ENCODE results near the gene DNAJC17.
A peak's percentile ranks its signal among the peaks of the same experiment; 100 is the strongest.

Gene DNAJC17

GRCh38 chr15:40789999-40790398 lies 17.3 kb downstream of the DNAJC17 start:
- no peak for DNase-seq

- no peak for DNase-seq
Observed at GRCh38 chr15:40789119-40789518, 18.2 kb downstream of the DNAJC17 start.

- no peak for DNase-seq
Observed at GRCh38 chr15:40787991-40788390, 19.3 kb downstream of the DNAJC17 start.

- DNase-seq: peak; percentile 40
Observed at GRCh38 chr15:40787344-40787841, 19.9 kb downstream of the DNAJC17 start.

- no peak for DNase-seq
Observed at GRCh38 chr15:40785814-40786213, 21.5 kb downstream of the DNAJC17 start.

GRCh38 chr15:40785164-40785563 lies 22.1 kb downstream of the DNAJC17 start:
- DNase-seq: no peak

GRCh38 chr15:40782609-40783227 lies 24.6 kb downstream of the DNAJC17 start:
- peak; percentile 75 for DNase-seq

- DNase-seq: peak; percentile 51
Observed at GRCh38 chr15:40776537-40777141, 30.6 kb downstream of the DNAJC17 start.

- DNase-seq: no peak
Observed at GRCh38 chr15:40775740-40776536, 31.3 kb downstream of the DNAJC17 start.

- DNase-seq: no peak
Observed at GRCh38 chr15:40775007-40775406, 32.3 kb downstream of the DNAJC17 start.

- no peak for DNase-seq
Observed at GRCh38 chr15:40773902-40774301, 33.4 kb downstream of the DNAJC17 start.

- no peak for DNase-seq
Observed at GRCh38 chr15:40773496-40773895, 33.8 kb downstream of the DNAJC17 start.

GRCh38 chr15:40772014-40772413 lies 35.3 kb downstream of the DNAJC17 start:
- no peak for DNase-seq

- DNase-seq: no peak
Observed at GRCh38 chr15:40771242-40771641, 36.0 kb downstream of the DNAJC17 start.

- no peak for DNase-seq
Observed at GRCh38 chr15:40770147-40770721, 37.0 kb downstream of the DNAJC17 start.

- DNase-seq: no peak
Observed at GRCh38 chr15:40769274-40770146, 37.8 kb downstream of the DNAJC17 start, which contains the start of gene C15orf62. TSS of gene C15orf62 (plus strand) at chr15:40769980. CDS start at chr15:40770496, 516 bp downstream.

GRCh38 chr15:40768521-40769273 lies 38.6 kb downstream of the DNAJC17 start:
- DNase-seq: no peak

- no peak for DNase-seq
Observed at GRCh38 chr15:40767838-40768500, 39.3 kb downstream of the DNAJC17 start.

- no peak for DNase-seq
Observed at GRCh38 chr15:40766906-40767837, 40.1 kb downstream of the DNAJC17 start.

Data from activated CD4-positive, alpha-beta T cell treated with anti-CD3 and anti-CD28 coated beads, Interleukin-2, amount 50 U/mL, for 16 hours (primary cell).